ENCODE measurements around the gene MRPL48.

DNA sequence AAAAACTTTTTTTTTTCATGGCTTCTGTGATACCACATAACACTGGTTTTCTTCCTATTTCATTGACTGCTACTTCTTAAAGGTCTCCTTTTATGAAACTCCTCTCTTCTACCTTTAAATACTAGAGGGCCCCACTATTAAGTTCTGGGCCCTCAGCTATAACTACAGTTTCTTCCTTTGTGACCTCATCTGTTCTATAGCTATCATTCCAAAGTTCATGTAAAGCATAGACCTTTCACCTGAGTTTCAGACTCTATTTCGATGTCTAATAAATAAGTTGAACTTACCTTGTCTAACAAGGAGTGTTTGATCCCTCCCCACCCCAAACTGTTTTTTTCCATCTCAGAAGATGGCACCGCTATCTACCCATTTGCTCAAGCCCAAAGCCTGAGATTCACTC lies 124.4 kb downstream of the MRPL48 start:
- TF ChIP-seq ZNF274 (IDR thresholded peaks at IDR 0.05; ENCODE audit: low read depth, low read length): no peak
- TF ChIP-seq YY1 (IDR thresholded peaks at IDR 0.05; ENCODE audit: insufficient read depth, insufficient read length): no peak
- TF ChIP-seq SUZ12 (IDR thresholded peaks at IDR 0.05; ENCODE audit: extremely low read depth, insufficient read depth, insufficient read length): no peak

Data from NT2/D1 (cell line).